GM21447 (cell line): Measurements from ENCODE around the gene CMTM4.
"Not testable (repeated sequence)": the region's sequence is repeated elsewhere in the genome, so short reads cannot be mapped to it uniquely, and the experiment has no call there.

Source experiments
- ATAC-seq: cut with Tn5 transposase; IDR thresholded peaks from one replicate; pipeline ENCODE4 v1.9.1; 2021; ENCODE audit not compliant: unreplicated experiment

Gene CMTM4

DNA sequence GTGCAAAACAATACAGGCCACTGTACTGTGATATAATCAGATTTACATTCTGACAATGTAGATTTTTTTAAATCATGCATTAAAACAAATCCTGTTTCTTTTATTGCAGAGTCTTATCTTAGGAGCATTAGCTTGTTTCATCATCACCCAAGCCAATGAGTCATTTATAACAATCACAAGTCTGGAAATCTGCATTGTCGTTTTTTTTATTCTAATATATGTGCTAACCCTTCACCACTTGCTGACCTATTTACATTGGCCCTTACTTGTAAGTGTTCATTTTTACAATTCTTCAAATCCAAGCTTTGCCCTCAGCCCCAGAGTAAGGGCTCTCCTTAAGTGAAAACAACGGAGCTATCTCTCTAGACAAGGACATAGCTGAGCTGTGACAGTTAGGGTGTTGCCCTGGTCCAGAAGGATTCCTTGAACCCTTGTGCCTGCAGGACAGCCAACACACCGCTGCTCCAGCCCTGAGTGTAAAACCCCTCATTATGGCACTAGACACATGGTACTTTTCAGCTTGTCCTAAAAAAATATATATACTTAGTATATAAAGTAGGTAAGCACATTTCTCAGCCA lies 126.6 kb downstream of the CMTM4 start:
- ATAC-seq, result no peak

DNA sequence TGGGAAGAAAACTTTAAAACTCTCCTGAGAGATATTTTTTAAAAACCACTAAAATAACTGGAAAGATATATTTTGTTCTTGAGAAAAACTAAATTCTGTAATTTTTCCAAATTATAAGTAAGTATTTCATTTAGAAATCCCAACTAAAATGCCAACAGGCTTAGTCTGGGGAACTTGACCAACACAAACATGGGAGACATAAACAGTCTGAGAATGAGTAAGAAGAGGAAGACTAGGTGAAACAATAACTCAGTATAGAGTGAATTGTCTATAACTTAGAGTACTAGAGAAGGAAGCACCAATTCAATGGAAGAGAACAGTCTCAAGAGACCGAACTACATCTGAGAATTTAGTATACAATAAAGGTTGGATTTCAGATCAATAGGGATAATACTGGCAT lies 127.4 kb downstream of the CMTM4 start:
- no peak for ATAC-seq

DNA sequence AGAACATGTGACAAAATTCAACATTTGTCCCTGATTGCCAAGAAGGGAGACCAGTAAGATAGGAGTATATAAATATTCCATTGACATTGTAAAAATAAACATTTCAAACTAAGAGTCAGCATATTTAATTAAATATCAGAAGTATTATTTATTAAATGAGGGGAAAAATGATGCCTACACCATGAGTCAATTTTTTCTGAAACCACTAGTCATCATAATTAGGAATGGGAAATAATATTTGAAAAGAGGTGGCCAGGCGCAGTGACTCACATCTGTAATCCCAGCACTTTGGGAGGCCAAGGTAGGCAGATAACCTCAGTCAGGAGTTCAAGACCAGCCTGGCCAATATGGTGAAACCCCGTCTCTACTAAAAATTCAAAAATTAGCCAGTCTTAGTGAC lies 128.2 kb downstream of the CMTM4 start:
- ATAC-seq, result no peak

DNA sequence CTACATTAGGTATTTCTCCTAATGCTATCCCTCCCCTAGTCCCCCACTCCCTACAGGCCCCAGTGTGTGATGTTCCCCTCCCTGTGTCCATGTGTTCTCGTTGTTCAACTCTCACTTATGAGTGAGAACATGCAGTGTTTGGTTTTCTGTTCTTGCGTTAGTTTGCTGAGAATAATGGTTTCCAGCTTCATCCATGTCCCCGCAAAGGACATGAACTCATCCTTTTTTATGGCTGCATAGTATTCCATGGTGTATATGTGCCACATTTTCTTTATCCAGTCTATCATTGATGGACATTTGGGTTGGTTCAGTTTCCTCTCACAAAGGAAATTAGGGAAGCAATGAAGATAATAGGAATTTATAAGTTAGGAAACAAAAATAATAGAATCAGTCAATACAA lies 129.3 kb downstream of the CMTM4 start:
- ATAC-seq, result not testable (repeated sequence)

DNA sequence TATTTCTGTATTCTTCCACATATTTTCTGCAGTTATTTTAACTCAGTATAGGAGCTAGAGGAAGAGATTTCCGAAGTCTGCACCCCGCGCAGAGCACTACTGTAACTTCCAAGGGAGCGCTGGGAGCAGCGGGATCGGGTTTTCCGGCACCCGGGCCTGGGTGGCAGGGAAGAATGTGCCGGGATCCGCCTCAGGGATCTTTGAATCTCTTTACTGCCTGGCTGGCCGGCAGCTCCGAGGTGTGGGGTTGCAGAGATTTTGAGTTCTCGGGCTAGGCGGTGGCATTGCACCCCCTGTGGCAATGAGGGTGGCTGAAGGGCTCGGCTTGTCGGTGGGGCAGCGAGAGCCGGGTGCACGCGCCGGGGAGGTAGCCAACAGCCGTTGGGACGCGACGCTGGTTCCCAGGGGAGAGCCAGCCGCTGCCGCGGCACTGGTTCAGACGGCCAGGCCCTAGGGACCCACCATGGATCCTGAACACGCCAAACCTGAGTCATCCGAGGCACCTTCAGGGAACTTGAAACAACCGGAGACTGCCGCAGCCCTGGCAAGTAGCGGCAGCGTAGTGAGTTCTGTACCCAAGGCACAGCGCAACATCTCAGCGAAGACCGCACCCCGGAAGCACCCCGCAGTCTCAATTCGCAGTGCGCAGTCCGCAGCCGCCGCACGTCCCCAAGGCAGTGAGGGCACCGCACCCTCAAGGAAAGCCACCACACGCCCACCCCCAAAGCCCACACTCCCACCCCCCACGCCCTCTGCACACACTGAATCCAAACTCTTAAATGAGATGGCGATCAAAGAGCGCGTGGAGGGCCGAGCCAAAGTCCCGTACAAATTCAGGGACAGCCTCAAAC lies 130.3 kb downstream of the CMTM4 start, which contains the start of gene CMTM1:
Gene CMTM1, plus strand, starts transcription at position 389 of the 851 bp plus-strand sequence. Its CDS starts 75 bp downstream, at position 464.
- ATAC-seq, result no peak
